Panc1 (cell line): ENCODE measurements around the gene TAB2. TPM values are rescaled to one million over a fixed set of nuclear protein-coding genes. Genes with fewer than 3 reads are reported as not detected.

Experiments
- ATAC-seq: fragments of 200-7000 bp; cut with Tn5 transposase; 2 replicates; pipeline ENCODE4 v1.9.1; 2020; ENCODE audit warnings: mild to moderate bottlenecking, moderate library complexity
- BruUV-seq: library from RNA; stranded (reverse); fragments of 400-500 nt; replicated peaks from 2 replicates; lab custom pipeline; 2021; lab: Mats Ljungman, UMichigan
- CTCF ChIA-PET: fragments of 300-600 bp; sonication (Branson Sonifier 250); formaldehyde crosslinking; loops from one replicate; lab custom pipeline; 2022; ENCODE audit warnings: antibody characterized with exemption; lab: Charles Lee
- POLR2A ChIA-PET: fragments of 300-600 bp; sonication (Branson Sonifier 250); formaldehyde crosslinking; loops from one replicate; lab custom pipeline; 2022; ENCODE audit warnings: antibody characterized with exemption; lab: Charles Lee
- DNase-seq: peaks from one replicate; pipeline ENCODE4 v3.0.0-alpha.2; 2010; ENCODE audit warnings: low read depth, low spot score
- H3K27ac ChIP-seq: 2 replicates; pipeline ENCODE4 v1.5.1; 2011; ENCODE audit warnings: mild to moderate bottlenecking, low read length, inconsistent platforms
- H3K27me3 ChIP-seq: fragments of 200-500 bp; sonication (Bioruptor generic); 2 replicates; pipeline ENCODE4 v1.6.0; 2014; ENCODE audit warnings: low read length, inconsistent platforms; ENCODE audit not compliant: control insufficient read depth, insufficient read depth
- H3K36me3 ChIP-seq: fragments of 200-500 bp; sonication (Bioruptor generic); 2 replicates; pipeline ENCODE4 v1.5.1; 2014; ENCODE audit warnings: inconsistent platforms, mild to moderate bottlenecking, low read length, moderate library complexity; ENCODE audit not compliant: control insufficient read depth, insufficient read depth
- H3K4me1 ChIP-seq: 2 replicates; pipeline ENCODE4 v1.5.1; 2011; ENCODE audit warnings: inconsistent platforms, mild to moderate bottlenecking, low read length, moderate library complexity; ENCODE audit not compliant: control insufficient read depth, insufficient read depth
- H3K4me3 ChIP-seq, 2 experiments: 2 replicates each; pipeline ENCODE4 v1.5.1; 2011 to 2012; ENCODE audit warnings: low read depth in 2 of 2, low read length in 2 of 2, mild to moderate bottlenecking in 2 of 2, inconsistent platforms in 1 of 2, moderate library complexity in 1 of 2
- H3K9me3 ChIP-seq: fragments of 200-500 bp; sonication (Bioruptor generic); 2 replicates; pipeline ENCODE4 v1.5.1; 2014; ENCODE audit warnings: low read depth, mild to moderate bottlenecking, inconsistent platforms, low read length, moderate library complexity; ENCODE audit not compliant: control insufficient read depth, insufficient read depth
- CTCF ChIP-seq: fragments of 450-650 bp; IDR thresholded peaks from 2 replicates; pipeline ENCODE4 v1.5.1; 2017; ENCODE audit warnings: mild to moderate bottlenecking
- POLR2AphosphoS5 ChIP-seq: IDR thresholded peaks from 2 replicates; pipeline ENCODE4 v1.6.1; 2012; ENCODE audit warnings: mild to moderate bottlenecking, low read depth, low read length, moderate library complexity
- REST ChIP-seq, 2 experiments: IDR thresholded peaks; 2 replicates each; pipeline ENCODE4 v1.6.1; 2011 to 2012; ENCODE audit warnings: low read depth in 2 of 2, control low read depth in 1 of 2, low read length in 1 of 2, mild to moderate bottlenecking in 1 of 2, moderate library complexity in 1 of 2; ENCODE audit not compliant: insufficient read depth in 1 of 2
- SIN3A ChIP-seq: IDR thresholded peaks from 2 replicates; pipeline ENCODE4 v1.6.1; 2012; ENCODE audit warnings: low read depth, mild to moderate bottlenecking, low read length, moderate library complexity, borderline replicate concordance; ENCODE audit not compliant: insufficient read depth
- TCF7L2 ChIP-seq: IDR thresholded peaks from 2 replicates; pipeline ENCODE4 v1.6.1; 2011; ENCODE audit warnings: mild to moderate bottlenecking, low read depth, low read length, inconsistent platforms
- in situ Hi-C: cut with HindIII; loops from 2 replicates; pipeline ENCODE4 v1.10.0; 2016; ENCODE audit warnings: low sequenced_read_pairs, low pct_unique_long_range_greater_than_20kb
- intact Hi-C: fragments of 100-400 bp; cut with micrococcal nuclease; formaldehyde crosslinking; loops from one replicate; pipeline ENCODE4 v1.10.0; 2022; ENCODE audit not compliant: unreplicated experiment
- total RNA-seq: library from RNA; stranded (reverse); gene quantifications from one replicate; pipeline ENCODE4 v1.2.1, GENCODE V29; 2021; ENCODE audit not compliant: unreplicated experiment

TAB2 gene
- total RNA-seq, 1 experiment from 2014 or later = 47.2 TPM

- intact Hi-C loops = no loop called here
- Histone ChIP-seq H3K36me3 (no peaks in the 10 kb centered on the region), H3K4me1 (peaks cover 4% of the 10 kb centered on the region), H3K4me3 (no peak overlapping the region), H3K9me3 (no peaks in the 10 kb centered on the region), H3K27me3 (no peaks in the 10 kb centered on the region), H3K27ac (no peak overlapping the region)
- ATAC-seq (no peak), DNase-seq (no peak)
- CTCF ChIA-PET = no interaction called here
- no peak for TF ChIP-seq SIN3A
- no peak for TF ChIP-seq POLR2AphosphoS5
- TF ChIP-seq CTCF = no peak
- TF ChIP-seq REST (IDR thresholded peaks at IDR 0.05; ENCODE audit: insufficient read depth in 1 of 2, low read depth in 2 of 2, low read length in 1 of 2) = no peak
- TF ChIP-seq TCF7L2 = no peak
- BruUV-seq = no TSS peak
- in situ Hi-C loops = no loop called here
- POLR2A ChIA-PET = no interaction called here
Measured at GRCh38 chr6:149435919-149436586, 118.5 kb downstream of the TAB2 start.

- in situ Hi-C loops = no loop called here
- H3K27me3 ChIP-seq = no peaks in the 10 kb centered on the region
- BruUV-seq = no TSS peak
- H3K27ac ChIP-seq = no peak overlapping the region
- no peaks in the 10 kb centered on the region for H3K9me3 ChIP-seq
- H3K36me3 ChIP-seq = no peaks in the 10 kb centered on the region
- POLR2A ChIA-PET = no interaction called here
- H3K4me1 ChIP-seq = peaks cover 4% of the 10 kb centered on the region
- TF ChIP-seq SIN3A (no peak), POLR2AphosphoS5 (no peak), CTCF (no peak), REST (IDR thresholded peaks at IDR 0.05; ENCODE audit: insufficient read depth in 1 of 2, low read depth in 2 of 2, low read length in 1 of 2) (no peak), TCF7L2 (no peak)
- intact Hi-C loops = no loop called here
- no peak for ATAC-seq
- DNase-seq = no peak
- H3K4me3 ChIP-seq = no peak overlapping the region
- CTCF ChIA-PET = no interaction called here
Measured at GRCh38 chr6:149436647-149437046, 119.1 kb downstream of the TAB2 start.
